Fibroblast of skin of abdomen (primary cell): Measurements from ENCODE around the gene EIF5A2. TPM values are rescaled to one million over a fixed set of nuclear protein-coding genes. Genes with fewer than 3 reads are reported as not detected.
"Not testable (repeated sequence)": the region's sequence is repeated elsewhere in the genome, so short reads cannot be mapped to it uniquely, and the experiment has no call there.

Experiments
- DNase-seq: peaks from one replicate; pipeline ENCODE4 v3.0.0-alpha.2; 2013
- polyA plus RNA-seq, 2 experiments: library from polyadenylated mRNA; unstranded; fragments of 120-200 nt; gene quantifications; one replicate each; pipeline ENCODE4 v1.2.1, GENCODE V29; 2013; ENCODE audit not compliant: insufficient read length in 2 of 2

EIF5A2 gene
- polyA plus RNA-seq (2013, experiment 1 of 2; ENCODE audit: insufficient read length) = 9.5 TPM
- 10.5 TPM for polyA plus RNA-seq (2013, experiment 2 of 2; ENCODE audit: insufficient read length)

DNA sequence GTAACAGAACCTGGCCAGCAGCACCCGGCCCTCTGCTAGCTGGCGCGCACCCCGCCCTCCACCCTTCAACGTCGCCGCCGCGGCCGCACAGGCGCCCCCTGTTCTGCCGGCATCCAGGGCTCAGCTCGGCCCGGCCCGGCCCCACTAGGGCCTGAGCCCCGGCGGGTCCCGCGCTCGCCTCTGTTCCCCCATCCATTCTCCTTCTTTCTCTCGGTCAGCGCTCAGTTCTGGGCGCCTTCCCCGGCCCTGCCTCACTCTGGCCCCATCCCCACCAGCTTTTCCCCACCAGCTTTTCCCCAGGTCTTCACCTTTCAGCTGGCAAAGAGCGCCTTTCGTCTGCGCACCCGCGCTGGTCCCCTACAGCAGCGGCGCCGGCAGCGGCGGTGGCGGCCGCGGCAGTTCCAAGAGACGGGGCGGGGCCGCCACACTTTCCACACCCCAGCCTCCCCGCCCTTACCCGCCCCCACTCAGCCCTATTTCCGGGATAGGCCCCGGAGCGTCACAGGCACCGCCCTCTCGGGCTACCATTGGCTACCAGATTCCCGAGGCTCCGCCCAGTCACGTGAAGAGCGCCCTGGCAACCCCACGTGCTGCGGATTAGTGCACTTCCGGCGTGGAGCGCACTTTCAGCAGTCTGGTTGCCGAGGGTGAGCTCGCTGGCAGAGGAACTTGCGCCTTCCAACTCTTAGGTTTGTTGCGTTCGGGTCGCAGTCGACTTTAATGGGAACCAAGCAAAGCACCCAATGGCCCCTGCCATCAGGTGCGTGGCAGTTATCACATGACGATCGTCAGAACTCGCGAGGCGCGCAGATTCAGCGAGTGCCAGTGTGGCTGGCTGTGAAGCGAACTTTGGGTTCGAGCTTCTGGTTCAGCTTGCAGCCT lies at the start of gene EIF5A2:
Gene EIF5A2 (minus strand): TSS at position 403 of the 882 bp plus-strand sequence. CDS start 831 bp downstream, outside the sequence.
- DNase-seq = peak; percentile 96

DNA sequence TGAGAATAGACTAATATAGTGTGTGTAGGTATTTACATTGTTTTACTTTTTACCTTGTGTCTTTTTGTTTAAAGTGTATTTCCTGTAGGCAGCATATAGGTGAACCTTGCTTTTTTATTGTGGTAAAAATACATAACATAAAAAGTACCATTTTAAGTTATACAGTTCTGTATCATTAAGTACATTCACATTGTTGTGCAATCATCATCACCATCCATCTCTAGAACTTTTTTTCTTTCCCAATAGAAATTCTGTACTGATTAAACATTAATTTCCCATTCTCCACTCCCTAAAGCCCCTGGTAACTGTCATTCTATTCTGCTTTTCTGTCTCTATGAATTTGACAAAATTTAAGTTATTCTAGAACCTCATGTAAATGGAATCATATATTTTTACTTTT lies 48.2 kb upstream of the EIF5A2 start:
- no peak for DNase-seq

DNA sequence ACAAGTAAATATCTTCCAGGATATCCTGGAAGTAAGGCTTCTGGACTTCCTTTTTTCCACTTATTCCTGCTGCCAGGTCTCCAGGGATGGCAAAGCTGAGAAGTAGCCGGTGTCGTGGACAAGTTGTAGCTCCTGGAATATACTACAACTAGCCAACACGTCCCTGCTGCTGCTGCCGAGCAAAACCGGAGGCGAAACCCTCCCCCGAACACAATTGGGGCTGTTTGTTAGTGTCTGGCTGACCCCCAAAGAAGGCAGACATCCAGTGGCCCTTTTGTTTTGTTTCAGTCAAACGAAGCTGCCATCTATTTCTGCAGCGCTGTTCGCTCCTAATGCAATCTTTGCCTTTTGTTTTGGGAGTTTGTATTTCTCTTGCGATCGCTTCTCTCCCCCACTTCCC lies 45.3 kb upstream of the EIF5A2 start:
- DNase-seq = no peak

DNA sequence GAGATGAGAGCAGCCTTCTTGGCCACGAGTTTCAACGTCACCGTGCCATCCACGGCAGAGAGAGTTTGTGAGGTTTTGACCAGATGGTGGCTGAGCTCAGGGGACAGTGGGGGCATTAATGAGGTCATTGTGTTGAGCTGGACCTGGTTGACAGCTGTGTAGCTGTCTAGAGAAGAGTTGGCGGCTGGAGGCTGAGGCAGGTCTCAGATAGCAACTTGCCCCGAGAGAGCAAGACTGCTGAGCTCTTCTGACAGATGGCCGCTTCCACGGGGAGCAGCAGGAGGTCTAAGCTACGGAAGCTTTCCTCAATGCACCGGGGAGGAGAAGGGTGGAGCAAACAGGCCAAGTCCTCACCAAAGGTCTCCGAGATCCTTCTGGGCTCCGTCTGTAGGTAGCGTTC lies 44.8 kb upstream of the EIF5A2 start:
- no peak for DNase-seq

DNA sequence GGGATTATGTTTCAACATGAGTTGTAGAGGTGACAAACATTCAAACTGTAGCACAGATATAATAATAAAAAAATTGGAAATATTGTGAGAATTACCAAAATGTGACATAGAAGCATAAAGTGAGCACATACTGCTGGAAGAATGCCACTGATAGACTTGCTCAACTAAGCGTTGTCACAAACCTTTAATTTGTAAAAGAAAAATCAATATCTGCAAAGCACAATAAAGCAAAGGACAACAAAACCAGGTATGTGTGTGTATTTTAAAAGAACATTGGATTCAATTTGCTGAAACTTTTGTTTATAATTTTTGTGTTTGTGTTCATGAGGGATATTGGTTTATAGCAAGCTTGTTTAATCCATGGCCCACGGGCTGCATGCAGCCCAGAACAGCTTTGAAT lies 40.8 kb upstream of the EIF5A2 start:
- DNase-seq = no peak

DNA sequence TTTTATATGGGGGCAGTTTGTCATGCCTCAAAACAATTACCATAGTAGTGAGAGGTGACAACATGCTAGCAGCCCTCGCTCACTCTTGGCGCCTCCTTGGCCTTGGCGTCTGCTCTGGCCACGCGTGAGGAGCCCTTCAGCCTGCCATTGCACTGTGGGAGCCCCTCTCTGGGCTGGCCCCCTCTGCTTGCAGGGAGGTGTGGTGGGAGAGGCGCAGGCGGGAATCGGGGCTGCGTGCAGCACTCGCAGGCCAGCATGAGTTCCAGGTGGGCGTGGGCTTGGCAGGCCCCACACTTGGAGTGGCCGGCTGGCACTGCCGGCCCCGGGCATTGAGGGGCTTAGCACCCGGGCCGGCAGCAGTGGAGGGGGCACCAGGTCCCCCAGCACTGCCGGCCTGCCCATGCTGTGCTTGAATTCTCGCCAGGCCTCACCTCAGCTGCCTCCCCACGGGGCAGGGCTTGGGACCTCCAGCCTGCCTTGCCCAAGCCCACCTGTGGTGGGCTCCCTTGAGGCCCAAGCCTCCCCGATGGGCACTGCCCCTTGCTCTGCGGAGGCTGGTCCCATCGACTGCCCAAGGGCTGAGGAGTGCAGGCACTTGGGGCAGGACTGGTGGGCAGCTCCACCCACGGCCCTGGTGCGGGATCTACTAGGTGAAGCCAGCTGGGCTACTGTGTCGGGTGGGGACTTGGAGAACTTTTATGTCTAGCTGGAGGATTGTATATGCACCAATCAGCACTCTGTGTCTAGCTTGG lies 38.8 kb upstream of the EIF5A2 start:
- no peak for DNase-seq

DNA sequence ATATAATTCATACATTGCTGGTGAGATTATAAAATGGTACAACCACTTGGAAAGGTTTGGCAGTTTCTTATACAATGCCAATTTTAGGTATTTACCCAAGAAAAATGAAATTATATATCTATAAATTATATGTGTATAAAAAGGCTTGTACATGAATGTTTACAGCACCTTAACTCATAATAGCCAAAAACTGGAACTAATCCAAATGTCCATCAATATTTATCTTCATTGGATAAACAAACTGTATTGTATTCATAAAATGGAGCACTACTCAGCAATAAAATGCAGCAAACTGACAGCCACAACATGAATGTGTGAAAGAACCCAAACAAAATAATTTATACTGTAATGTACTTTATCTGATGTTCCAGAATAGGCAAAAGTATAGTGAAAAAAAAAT lies 33.6 kb upstream of the EIF5A2 start:
- no peak for DNase-seq

DNA sequence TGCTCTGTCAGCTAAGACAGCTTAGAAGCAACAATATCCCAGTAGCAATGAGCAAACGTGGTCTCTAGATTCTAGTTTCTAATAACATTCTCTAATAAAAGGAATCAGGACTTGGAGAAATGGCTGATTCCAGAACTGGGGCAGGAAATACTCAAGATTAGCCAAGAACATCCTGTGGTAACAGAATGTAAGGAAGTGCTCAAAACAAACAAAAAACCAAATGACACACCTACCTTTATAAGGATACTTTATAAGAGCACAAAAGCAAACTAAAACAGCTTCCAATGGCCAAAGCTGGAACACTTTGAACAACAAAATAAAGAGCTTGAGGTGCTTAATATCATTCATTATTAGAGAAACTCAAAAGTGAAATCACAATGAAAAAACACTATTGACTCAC lies 33.1 kb upstream of the EIF5A2 start:
- DNase-seq = no peak

DNA sequence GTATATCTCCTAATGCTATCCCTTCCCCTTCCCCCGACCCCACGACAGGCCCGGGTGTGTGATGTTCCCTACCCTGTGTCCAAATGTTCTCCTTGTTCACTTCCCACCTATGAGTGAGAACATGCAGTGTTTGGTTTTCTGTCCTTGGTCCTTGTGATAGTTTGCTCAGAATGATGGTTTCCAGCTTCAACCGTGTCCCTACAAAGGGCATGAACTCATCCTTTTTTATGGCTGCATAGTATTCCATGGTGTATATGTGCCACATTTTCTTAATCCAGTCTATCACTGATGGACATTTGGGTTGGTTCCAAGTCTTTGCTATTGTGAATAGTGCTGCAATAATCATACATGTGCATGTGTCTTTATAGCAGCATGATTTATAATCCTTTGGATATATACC lies 24.6 kb upstream of the EIF5A2 start:
- DNase-seq = not testable (repeated sequence)

DNA sequence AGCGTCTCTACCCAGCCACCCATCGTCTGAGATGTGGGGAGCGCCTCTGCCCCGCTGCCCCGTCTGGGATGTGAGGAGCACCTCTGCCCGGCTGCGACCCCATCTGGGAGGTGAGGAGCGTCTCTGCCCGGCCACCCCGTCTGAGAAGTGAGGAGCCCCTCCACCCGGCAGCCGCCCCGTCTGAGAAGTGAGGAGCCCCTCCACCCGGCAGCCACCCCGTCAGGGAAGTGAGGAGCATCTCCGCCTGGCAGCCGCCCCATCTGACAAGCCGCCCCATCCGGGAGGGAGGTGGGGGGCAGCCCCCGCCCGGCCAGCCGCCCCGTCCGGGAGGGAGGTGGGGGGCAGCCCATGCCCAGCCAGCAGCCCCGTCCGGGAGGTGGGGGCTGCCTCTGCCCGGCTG lies 15.1 kb upstream of the EIF5A2 start:
- DNase-seq = not testable (repeated sequence)

DNA sequence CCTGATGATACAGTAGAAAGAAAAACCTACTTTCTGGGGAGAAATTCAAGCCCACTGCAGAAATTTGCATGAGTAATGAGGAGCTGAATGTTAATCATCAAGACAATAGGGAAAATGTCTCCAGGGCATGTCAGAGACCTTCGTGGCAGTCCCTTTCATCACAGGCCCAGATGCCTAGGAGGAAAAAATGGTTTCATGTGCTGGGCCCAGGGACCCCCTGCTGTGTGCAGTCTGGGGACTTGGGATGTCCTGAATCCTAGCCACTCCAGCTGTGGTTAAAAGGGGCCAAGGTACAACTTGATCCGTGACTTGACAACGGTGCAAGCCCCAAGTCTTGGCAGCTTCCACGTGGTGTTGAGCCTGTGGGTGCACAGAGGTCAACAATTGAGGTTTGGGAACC lies 10.3 kb upstream of the EIF5A2 start:
- no peak for DNase-seq

DNA sequence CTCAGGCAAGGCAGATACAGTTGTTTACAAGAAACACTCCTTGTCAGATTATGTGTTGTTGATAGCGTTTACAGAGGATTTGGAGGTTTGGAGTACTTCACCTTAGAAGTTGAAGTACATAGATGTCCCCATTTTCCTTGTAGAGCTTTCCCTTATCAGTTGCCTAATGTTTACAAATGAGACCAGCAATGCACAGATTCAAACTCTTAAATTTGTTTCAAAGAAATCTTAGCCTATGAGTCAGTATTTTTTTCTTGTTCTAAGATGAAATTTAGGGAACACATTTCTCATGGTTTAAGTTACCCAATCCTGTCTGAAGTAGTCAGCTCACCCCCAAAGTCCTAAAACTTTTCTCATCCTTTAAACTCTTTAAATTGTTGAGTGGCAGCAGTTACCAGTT lies 6.3 kb upstream of the EIF5A2 start:
- DNase-seq = no peak

DNA sequence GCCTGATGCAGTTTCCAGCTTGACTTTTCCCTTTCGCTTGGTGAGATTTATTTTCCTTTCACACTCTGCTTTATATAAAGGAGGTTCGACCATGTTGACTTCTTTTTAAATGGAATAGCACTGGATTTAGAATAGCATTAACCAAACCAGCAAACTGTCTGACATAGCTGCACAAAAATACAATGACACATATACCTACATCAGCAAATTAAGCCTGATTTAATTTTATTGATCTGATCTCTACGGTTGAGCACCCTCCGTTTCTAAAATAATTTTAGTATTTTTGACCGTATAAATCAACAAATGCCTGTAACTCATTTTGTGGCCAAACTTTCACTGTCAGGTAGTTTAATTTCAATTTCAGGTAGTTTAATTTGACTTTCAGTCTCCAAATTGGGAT lies 5.8 kb upstream of the EIF5A2 start:
- no peak for DNase-seq

DNA sequence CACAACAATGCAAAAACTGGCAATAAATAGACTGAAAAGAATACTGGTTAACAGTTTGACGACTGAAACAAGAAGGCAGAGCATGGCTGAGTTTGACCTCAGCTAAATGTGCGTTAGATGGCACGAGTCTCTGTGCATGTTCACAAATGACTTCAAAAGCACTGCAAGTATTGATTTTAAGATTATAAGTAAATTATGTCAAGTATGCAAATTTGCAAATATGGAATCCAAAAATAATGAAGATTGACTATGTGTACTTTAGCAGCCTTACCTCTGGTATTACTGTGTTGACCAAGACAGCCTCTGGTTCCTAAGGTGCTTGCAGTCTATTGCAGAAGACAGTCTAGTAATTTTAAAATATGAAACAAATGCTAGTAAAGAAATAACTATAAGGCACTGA lies 2.6 kb upstream of the EIF5A2 start:
- no peak for DNase-seq

DNA sequence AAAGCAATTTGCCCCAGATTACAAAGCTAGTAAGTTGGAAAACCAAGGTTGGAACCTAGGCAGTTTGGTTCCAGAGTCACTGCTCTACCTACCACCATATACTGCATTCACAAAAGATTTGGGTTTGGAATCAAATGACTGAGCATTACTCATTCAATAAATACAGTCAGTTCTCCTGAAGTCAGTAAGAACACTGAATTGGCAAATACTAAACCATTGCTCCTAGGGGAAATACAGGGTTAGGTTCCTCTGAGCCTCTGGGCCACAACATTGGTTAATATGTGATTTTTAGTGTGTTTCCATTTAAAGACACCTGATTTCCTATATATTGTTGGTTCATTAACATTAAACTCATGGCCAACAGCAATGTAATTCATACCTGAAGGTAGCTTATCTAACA lies 2.1 kb upstream of the EIF5A2 start:
- DNase-seq = no peak

DNA sequence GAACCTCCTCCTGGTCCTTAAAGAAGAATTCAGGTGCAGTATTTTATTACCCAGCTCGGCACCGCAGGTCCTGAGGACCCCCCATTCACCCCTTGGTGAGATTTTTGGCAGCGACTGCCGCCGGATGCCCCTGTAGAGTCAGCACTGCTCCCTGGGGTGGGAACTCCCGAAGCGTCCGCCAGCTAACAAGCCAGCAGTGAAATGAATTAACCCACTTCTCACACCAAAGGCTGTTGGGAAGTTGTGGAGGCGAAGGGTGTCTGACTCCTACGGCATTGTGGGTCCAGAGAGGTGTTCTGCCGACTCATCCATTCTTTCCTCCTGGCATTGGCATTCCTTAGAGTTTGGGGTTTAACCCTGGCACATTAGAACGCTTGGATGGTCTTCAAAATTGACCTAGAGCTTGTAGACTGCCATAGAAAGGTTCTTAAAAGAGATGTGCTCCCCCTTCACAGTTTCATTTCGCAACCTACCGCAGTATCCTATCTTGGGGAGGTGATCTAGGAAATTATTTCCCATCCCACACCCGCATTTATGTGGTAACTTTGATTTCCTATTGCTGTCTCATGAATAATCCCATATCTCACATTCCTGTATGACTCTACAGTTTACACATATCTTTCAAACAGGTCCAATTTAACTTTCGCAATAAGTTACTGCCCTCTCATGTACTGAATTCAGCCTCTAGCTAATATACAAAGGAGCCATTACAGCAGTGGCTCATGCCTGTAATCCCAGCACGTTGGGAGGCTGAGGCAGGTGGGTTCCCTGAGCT lies 879 bp upstream of the EIF5A2 start:
- DNase-seq = peak; percentile 91

DNA sequence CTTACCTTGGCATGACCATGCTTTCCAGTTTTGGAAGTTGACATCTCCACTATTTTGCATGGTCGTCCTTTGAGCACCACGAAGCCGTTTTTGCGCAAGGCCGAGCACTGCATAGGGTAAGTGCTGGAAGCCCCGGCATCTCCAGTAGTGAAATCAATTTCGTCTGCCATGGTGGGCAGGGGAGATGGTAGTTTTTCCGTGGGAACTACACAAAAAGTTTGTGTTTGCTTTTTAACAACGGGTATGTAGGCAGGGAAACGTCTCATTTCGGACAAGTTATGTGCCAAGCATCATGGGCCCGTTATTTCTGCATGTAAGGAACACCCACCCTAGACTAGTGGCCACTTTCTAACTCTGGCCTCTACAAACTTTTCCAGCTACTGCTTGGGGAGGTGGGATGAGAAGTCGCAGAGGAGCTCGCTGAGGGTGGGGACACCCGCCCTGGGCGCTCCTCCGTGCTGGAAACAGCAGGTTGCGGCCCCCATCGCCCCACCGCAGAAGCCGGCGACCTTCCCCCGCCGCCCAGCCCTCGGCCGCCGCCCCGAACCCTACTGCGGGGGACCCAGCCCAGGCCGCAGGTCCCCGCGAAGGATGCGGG lies 701 bp downstream of the EIF5A2 start:
- peak; percentile 9 for DNase-seq

DNA sequence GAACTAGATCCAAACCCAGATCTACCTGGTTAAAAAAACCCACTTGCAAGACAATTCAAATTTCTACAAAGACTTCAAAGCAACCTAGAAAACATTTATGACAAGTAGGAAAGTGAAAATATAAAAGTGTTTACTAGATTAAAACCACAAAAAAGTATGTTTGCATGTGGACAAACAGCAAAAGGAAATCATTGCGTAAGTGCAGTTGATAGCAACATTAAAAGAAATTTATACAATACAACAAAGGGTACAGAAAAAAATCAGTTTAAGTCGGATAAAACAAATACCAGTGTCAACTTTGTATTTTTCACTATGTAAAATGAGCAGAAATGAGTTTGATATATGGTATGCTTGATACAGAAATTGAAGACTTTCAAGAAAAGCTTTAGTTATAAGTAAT lies 2.6 kb downstream of the EIF5A2 start:
- no peak for DNase-seq

DNA sequence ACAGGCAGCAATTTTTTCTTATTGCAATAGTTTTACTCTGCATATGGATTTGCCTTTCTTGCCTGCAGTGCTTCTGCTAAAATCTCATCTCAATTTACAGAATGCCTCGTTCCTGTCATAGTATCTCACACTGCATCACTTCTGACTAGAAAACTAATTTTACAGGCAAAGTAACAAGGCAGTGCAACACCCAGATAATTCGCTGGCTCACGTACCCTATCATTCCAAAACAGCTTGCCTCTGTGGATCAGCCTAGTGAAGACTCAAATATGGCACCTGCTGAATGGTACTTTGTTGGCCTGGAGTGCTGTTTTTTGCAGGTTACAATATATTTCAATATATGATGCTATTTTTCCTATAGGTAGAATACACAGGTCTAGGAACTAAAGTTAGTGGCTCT lies 5.3 kb downstream of the EIF5A2 start:
- DNase-seq = no peak

DNA sequence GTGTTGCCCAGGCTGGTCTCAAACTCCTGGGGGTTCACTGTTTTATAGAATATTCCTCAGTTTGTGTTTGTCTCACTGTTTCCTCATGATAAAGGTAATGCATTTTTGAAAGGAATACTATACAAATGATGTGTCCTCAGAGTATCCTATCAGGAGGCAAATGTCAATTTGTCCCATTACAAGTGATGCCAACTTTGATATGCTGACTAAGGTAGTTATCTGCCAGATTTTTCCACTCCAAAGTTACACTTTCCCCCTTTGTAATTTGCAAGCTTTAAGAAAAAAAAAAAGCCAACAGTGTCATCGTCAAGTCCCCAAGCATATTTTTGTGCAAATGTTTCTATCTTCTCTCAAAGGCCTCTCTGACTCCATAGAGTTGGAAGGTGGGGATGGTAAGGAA lies 9.0 kb downstream of the EIF5A2 start:
- DNase-seq = no peak

DNA sequence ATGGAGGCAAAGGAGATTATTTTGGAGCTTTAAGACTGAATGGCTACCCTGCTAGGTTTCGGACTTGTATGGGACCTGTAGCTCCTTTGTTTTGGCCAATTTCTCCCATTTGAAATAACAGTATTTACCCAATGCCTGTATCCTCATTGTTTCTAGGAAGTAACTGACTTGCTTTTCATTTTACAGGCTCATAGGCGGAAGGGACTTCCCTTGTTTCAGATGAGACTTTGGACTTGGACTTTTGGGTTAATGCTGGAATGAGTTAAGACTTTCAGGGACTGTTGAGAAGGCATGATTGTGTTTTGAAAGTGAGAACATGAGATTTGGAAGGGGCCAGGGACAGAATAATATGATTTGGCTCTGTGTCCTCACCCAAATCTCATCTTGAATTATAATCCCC lies 10.5 kb downstream of the EIF5A2 start:
- no peak for DNase-seq

DNA sequence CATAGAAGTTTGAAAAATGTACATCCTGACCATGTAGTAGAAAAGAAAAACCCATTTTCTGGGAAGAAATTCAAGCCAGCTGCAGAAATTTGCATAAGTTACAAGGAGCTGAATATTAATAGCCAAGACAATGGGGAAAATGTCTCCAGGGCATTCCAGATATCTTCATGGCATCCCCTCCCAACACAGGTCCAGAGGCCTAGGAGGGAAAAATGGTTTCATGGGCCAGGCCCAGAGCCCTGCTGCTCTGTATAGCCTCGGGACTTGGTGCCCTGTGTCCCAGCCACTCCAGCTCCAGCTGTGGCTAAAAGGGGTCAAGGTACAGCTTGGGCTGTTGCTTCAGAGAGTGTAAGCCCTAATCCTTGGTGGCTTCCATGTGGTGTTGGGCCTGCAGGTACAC lies 11.2 kb downstream of the EIF5A2 start:
- DNase-seq = not testable (repeated sequence)

DNA sequence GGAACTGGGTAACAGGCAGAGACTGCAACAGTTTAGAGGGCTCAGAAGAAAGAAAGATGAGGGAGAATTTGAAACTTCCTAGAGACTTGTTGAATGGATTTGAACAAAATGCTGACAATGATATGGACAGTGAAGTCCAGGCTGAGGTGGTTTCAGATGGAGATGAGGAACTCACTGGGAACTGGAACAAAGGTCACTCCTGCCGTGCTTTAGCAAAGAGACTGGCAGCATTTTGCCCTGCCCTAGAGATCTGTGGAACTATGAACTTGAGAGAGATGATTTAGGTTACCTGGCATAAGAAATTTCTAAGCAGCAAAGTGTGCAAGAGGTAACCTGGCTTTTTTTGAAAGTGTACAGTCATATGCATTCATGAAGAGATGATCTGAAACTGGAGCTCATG lies 11.7 kb downstream of the EIF5A2 start:
- no peak for DNase-seq
